ENCODE measurements around the gene ST14. TPM values are rescaled to one million over a fixed set of nuclear protein-coding genes. Genes with fewer than 3 reads are reported as not detected.

The ST14 gene
- total and polyA plus RNA-seq, 2 donors (not counting 3 experiments of a cell fraction or from before 2014, with no cell fraction given) = 0.08 TPM; not detected in 1

- FAIRE-seq (peak; percentile 79), DNase-seq (ENCODE audit: low read depth, low spot score) (peak; percentile 40)
- no TSS peak for BruUV-seq (replicated peaks)
- H3K36me3 ChIP-seq (ENCODE audit: control insufficient read depth in 2 of 2, extremely low read depth in 1 of 2, insufficient read depth in 2 of 2, low read length in 2 of 2) = no peaks in the 10 kb centered on the region
- H3K4me1 ChIP-seq (ENCODE audit: control insufficient read depth, extremely low read depth, insufficient read depth, low read length) = no peaks in the 10 kb centered on the region
- dilution Hi-C loops (cut with MboI; ENCODE audit: extremely low pct_ligation_motif_present, low sequenced_read_pairs) = no loop called here
- TF ChIP-seq CTCF (IDR thresholded peaks at IDR 0.05; ENCODE audit: extremely low read depth in 1 of 2, insufficient read depth in 1 of 2, low read depth in 1 of 2, low read length in 2 of 2) = peak; percentile 68 to 95
- no peak for TF ChIP-seq GATA2 (IDR thresholded peaks at IDR 0.05; ENCODE audit: insufficient read depth, insufficient read length, low read depth, low read length)
- no peaks in the 10 kb centered on the region for H3K9me1 ChIP-seq (replicated peaks; ENCODE audit: control insufficient read depth, extremely low read depth, insufficient read depth, low read length)
- no peak overlapping the region for H3K9ac ChIP-seq (replicated peaks; ENCODE audit: extremely low read depth, insufficient read depth, low read length)
- H3K4me3 ChIP-seq (replicated peaks in 1 of 3; ENCODE audit: insufficient read depth in 1 of 3, low read depth in 1 of 3, low read length in 3 of 3) = no peak overlapping the region
- peaks cover 3 to 12% of the 10 kb centered on the region in 2 experiments for H3K27me3 ChIP-seq (ENCODE audit: control insufficient read depth in 2 of 2, insufficient read depth in 2 of 2, low read length in 2 of 2)
- intact Hi-C loops (cut with micrococcal nuclease) = loop anchor here (1.0 kb wide), 4 partner anchors 158 to 649 kb away; no protein-coding TSS in a partner anchor
- H3K4me2 ChIP-seq (ENCODE audit: insufficient read depth, low read length) = no peak overlapping the region
- H2AFZ ChIP-seq (ENCODE audit: low read depth, low read length) = peak overlapping the region; percentile 38
- no peaks in the 10 kb centered on the region for H3K9me3 ChIP-seq (replicated peaks; ENCODE audit: control insufficient read depth, insufficient read depth, low read length)
- H3K79me2 ChIP-seq (ENCODE audit: control insufficient read depth, insufficient read depth, low read length) = no peaks in the 10 kb centered on the region
- POLR2A ChIA-PET = no interaction called here
- H3K27ac ChIP-seq (ENCODE audit: insufficient read depth, low read depth, low read length) = no peak overlapping the region
- no peaks in the 10 kb centered on the region for H4K20me1 ChIP-seq (replicated peaks; ENCODE audit: control insufficient read depth, extremely low read depth, insufficient read depth, low read length)
- CTCF ChIA-PET = interaction anchor here (0.6 to 1.8 kb wide), 49 partner anchors 8 to 1461 kb away, joined by 3 to 28 read pairs (median 5); partner anchors contain the start of gene ADAMTS8
Measured at GRCh38 chr11:130213143-130213978, 53.8 kb downstream of the ST14 start.

DNA sequence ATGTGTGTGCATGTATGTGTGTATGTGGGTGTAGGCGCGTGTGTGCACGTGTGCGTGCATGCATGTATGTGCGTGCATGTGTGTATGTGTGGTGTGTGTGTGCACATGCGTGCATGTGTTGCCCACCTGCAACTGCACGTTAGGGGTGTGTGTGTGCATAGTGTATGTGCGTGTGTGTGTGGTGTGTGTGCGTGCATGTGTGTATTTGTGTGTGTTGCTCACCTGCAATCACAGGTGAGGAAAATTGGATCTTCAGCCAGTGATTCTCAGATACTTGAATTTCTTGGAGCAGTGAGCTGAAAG is 54.3 kb downstream of the ST14 start:
- Histone ChIP-seq H3K79me2 (ENCODE audit: control insufficient read depth, insufficient read depth, low read length) (no peaks in the 10 kb centered on the region), H3K9ac (replicated peaks; ENCODE audit: extremely low read depth, insufficient read depth, low read length) (no peak overlapping the region), H3K27me3 (ENCODE audit: control insufficient read depth in 2 of 2, insufficient read depth in 2 of 2, low read length in 2 of 2) (peaks cover 3 to 12% of the 10 kb centered on the region in 2 experiments), H3K4me3 (replicated peaks in 1 of 3; ENCODE audit: insufficient read depth in 1 of 3, low read depth in 1 of 3, low read length in 3 of 3) (no peak overlapping the region), H3K4me2 (ENCODE audit: insufficient read depth, low read length) (no peak overlapping the region), H3K4me1 (ENCODE audit: control insufficient read depth, extremely low read depth, insufficient read depth, low read length) (no peaks in the 10 kb centered on the region), H3K9me3 (replicated peaks; ENCODE audit: control insufficient read depth, insufficient read depth, low read length) (no peaks in the 10 kb centered on the region), H2AFZ (ENCODE audit: low read depth, low read length) (no peak overlapping the region), H3K36me3 (ENCODE audit: control insufficient read depth in 2 of 2, extremely low read depth in 1 of 2, insufficient read depth in 2 of 2, low read length in 2 of 2) (no peaks in the 10 kb centered on the region), H4K20me1 (replicated peaks; ENCODE audit: control insufficient read depth, extremely low read depth, insufficient read depth, low read length) (no peaks in the 10 kb centered on the region), H3K9me1 (replicated peaks; ENCODE audit: control insufficient read depth, extremely low read depth, insufficient read depth, low read length) (no peaks in the 10 kb centered on the region), H3K27ac (ENCODE audit: insufficient read depth, low read depth, low read length) (no peak overlapping the region)
- ChIA-PET CTCF (no interaction called here), POLR2A (no interaction called here)
- TF ChIP-seq POLR2A (IDR thresholded peaks at IDR 0.05; ENCODE audit: low read depth, low read length) (no peak), POLR2AphosphoS5 (IDR thresholded peaks at IDR 0.05; ENCODE audit: insufficient read depth, low read depth, low read length) (no peak), GATA2 (IDR thresholded peaks at IDR 0.05; ENCODE audit: insufficient read depth, insufficient read length, low read depth, low read length) (no peak), MYC (IDR thresholded peaks at IDR 0.05; ENCODE audit: low read depth, low read length) (no peak), EZH2 (IDR thresholded peaks at IDR 0.05; ENCODE audit: borderline replicate concordance, low read depth, low read length, severe bottlenecking) (no peak), FOS (IDR thresholded peaks at IDR 0.05; ENCODE audit: borderline replicate concordance, insufficient read depth, low read length) (no peak), JUN (IDR thresholded peaks at IDR 0.05; ENCODE audit: borderline replicate concordance, insufficient read depth, insufficient read length, low read depth) (no peak), CTCF (IDR thresholded peaks at IDR 0.05; ENCODE audit: extremely low read depth in 1 of 2, insufficient read depth in 1 of 2, low read depth in 1 of 2, low read length in 2 of 2) (no peak)
- TF ChIP-seq, protein P1, sequence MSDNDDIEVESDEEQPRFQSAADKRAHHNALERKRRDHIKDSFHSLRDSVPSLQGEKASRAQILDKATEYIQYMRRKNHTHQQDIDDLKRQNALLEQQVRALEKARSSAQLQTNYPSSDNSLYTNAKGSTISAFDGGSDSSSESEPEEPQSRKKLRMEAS (IDR thresholded peaks at IDR 0.05; ENCODE audit: insufficient read depth, insufficient read length) = no peak
- DNase-seq (ENCODE audit: low read depth, low spot score) (no peak), FAIRE-seq (no peak)
- dilution Hi-C loops (cut with MboI; ENCODE audit: extremely low pct_ligation_motif_present, low sequenced_read_pairs) (no loop called here), intact Hi-C loops (cut with micrococcal nuclease) (loop anchor here (1.0 kb wide), 4 partner anchors 157 to 648 kb away; no protein-coding TSS in a partner anchor)
- BruUV-seq (replicated peaks) = no TSS peak
